K562 (cell line): ENCODE data around the gene UCHL5. TPM values are rescaled to one million over a fixed set of nuclear protein-coding genes. Genes with fewer than 3 reads are reported as not detected.

Experiments used
- BACH1 ChIP-seq: fragments of 200-800 bp; sonication (Bioruptor generic); IDR thresholded peaks from 2 replicates; pipeline ENCODE4 v1.6.1; 2016; ENCODE audit warnings: missing genetic modification characterization, missing compliant biosample characterization
- E2F3 ChIP-seq: fragments of 250-450 bp; sonication (Bioruptor Pico); IDR thresholded peaks from 2 replicates; pipeline ENCODE4 v1.4.0; 2020; ENCODE audit warnings: mild to moderate bottlenecking
- HSF4 ChIP-seq: fragments of 250-450 bp; sonication (Bioruptor Pico); IDR thresholded peaks from 2 replicates; pipeline ENCODE4 v2.1.2; 2022; ENCODE audit warnings: mild to moderate bottlenecking, moderate library complexity, borderline replicate concordance
- PCBP2 ChIP-seq: fragments of 200-400 bp; formaldehyde crosslinking; IDR thresholded peaks from 2 replicates; pipeline ENCODE4 v1.6.1; 2018; ENCODE audit warnings: low read length, low read depth, mild to moderate bottlenecking, moderate library complexity; ENCODE audit not compliant: poor library complexity, severe bottlenecking
- PRPF4 ChIP-seq: fragments of 200-400 bp; formaldehyde crosslinking; IDR thresholded peaks from one replicate; pipeline ENCODE4 v1.6.1; 2017; ENCODE audit warnings: low read length, low read depth, mild to moderate bottlenecking; ENCODE audit not compliant: insufficient read depth, poor library complexity, severe bottlenecking
- SMAD4 ChIP-seq: fragments of 250-450 bp; sonication (Bioruptor Pico); conservative IDR thresholded peaks from 2 replicates; pipeline ENCODE4 v1.8.0; 2021; ENCODE audit warnings: inconsistent platforms, mild to moderate bottlenecking, moderate library complexity
- SPI1 ChIP-seq: IDR thresholded peaks from 2 replicates; pipeline ENCODE4 v1.6.1; 2011; ENCODE audit warnings: low read depth, low read length, control low read depth, borderline replicate concordance
- SRSF1 ChIP-seq: fragments of 200-400 bp; formaldehyde crosslinking; IDR thresholded peaks from 2 replicates; pipeline ENCODE4 v1.6.1; 2017; ENCODE audit warnings: mild to moderate bottlenecking, low read depth, low read length, moderate library complexity
- ZNF121 ChIP-seq: sonication (generic); formaldehyde crosslinking; conservative IDR thresholded peaks from 2 replicates; pipeline ENCODE4 v1.8.0; 2022; ENCODE audit warnings: missing genetic modification reagents
- ZNF140 ChIP-seq: fragments of 250-450 bp; sonication (Bioruptor Pico); IDR thresholded peaks from 2 replicates; pipeline ENCODE4 v1.8.0; 2021; ENCODE audit warnings: moderate library complexity, mild to moderate bottlenecking, inconsistent platforms
- ZNF695 ChIP-seq: fragments of 450-650 bp; formaldehyde crosslinking; IDR thresholded peaks from 2 replicates; pipeline ENCODE4 v1.4.0; 2020; ENCODE audit warnings: mild to moderate bottlenecking, moderate library complexity
- ZNF75A ChIP-seq: fragments of 450-650 bp; formaldehyde crosslinking; IDR thresholded peaks from 2 replicates; pipeline ENCODE4 v1.4.0; 2020; ENCODE audit warnings: mild to moderate bottlenecking
- ZNF77 ChIP-seq: fragments of 250-450 bp; sonication (Bioruptor Pico); IDR thresholded peaks from 2 replicates; pipeline ENCODE4 v1.5.0; 2020
- polyA plus RNA-seq, 8 experiments: library from polyadenylated mRNA; depleted of rRNA in 4 of 8; stranded (reverse) in 5 of 8; unstranded in 3 of 8; fragments of >200 nt; fragmentation: Nextera tagmentation in 2 of 8; fragmentation: Illumina TruSeq in 1 of 8; extraction: Ambion mirVana in 2 of 8; extraction: Trizol in 1 of 8; gene quantifications; 2 replicates each; pipeline versions ENCODE4 v1.2.1 to v1.2.3, GENCODE V29; 2011 to 2014; ENCODE audit warnings: inconsistent platforms in 1 of 8, missing spikeins in 1 of 8
- total RNA-seq, 7 experiments: library from RNA; depleted of rRNA in 6 of 7; stranded (reverse); fragments of >200 nt in 6 of 7; fragmentation: Illumina TruSeq in 2 of 7; extraction: Trizol in 2 of 7; gene quantifications; 2 replicates each; pipeline versions ENCODE4 v1.2.1 to v1.2.3, GENCODE V29; 2011 to 2021; ENCODE audit warnings: low replicate concordance in 1 of 7
- TF ChIP-seq, protein P1 (sequence below), 2 experiments: IDR thresholded peaks; 2 replicates each; pipeline ENCODE4 v1.6.1; 2012; ENCODE audit warnings: improper control_type of control experiment in 2 of 2, low read depth in 2 of 2, low read length in 2 of 2, borderline replicate concordance in 1 of 2
- TF ChIP-seq, protein P2 (sequence below): fragments of 450-650 bp; IDR thresholded peaks from one replicate; pipeline ENCODE4 v1.6.1; 2018; ENCODE audit warnings: mild to moderate bottlenecking, moderate library complexity; ENCODE audit not compliant: partially characterized antibody
- TF ChIP-seq, protein P3 (sequence below): sonication (generic); formaldehyde crosslinking; IDR thresholded peaks from 2 replicates; pipeline ENCODE4 v1.8.0; 2022; ENCODE audit warnings: mild to moderate bottlenecking, missing genetic modification reagents, borderline replicate concordance
- TF ChIP-seq, protein P4 (sequence below): fragments of 450-650 bp; IDR thresholded peaks from 2 replicates; pipeline ENCODE4 v1.6.1; 2016; ENCODE audit warnings: borderline replicate concordance
- TF ChIP-seq, protein P5 (sequence below): sonication (generic); formaldehyde crosslinking; IDR thresholded peaks from 2 replicates; pipeline ENCODE4 v1.8.0; 2022; ENCODE audit warnings: missing genetic modification reagents, mild to moderate bottlenecking, moderate library complexity, borderline replicate concordance

The UCHL5 gene
- total and polyA plus RNA-seq, 9 of the 15 experiments (the other 6 are each of a cell fraction or from before 2014, with no cell fraction given): 61.0 to 206 (median 122) TPM

DNA sequence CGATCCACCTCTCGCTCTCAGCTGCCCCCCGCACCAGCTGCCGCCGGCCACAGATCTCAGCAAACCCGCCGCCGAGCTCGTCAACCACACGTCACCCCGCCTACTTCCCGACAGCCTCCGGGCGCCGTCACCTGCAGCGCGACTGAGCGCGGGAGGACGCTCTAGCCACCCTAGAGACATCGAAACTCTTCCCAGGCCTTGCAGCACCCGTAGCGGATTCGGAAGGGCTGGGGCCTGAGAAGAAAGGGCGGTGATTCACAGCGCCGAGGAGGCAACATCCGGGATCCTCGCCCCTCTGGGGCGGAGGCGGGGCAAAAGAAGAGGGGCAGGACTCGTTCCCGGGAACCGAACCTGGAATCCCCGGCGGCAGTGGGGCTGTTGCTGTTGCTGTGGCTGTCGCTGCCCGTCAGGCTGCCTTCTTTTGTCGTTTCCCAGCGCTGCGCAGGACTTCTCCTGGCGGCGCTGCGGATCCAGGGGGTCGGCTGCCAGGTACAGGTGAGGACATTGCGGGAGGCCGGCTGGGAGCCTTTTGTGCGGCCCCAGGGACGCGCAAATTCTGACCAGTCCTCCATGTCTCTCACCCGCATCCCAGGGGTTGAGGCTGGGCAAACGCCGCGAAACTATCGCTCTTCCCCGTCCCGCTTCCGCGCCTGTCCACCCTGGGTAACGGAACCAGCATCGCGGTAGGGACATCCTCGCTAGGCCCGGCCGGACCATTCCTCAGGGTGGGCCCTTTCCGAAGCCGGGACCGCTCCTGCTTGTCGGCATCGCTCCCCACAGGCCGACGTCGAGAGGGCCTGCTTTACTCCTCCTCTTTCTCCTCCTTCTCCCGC is at the start of gene UCHL5, which contains the start of gene RO60 (continued):
- TF ChIP-seq, protein P1, sequence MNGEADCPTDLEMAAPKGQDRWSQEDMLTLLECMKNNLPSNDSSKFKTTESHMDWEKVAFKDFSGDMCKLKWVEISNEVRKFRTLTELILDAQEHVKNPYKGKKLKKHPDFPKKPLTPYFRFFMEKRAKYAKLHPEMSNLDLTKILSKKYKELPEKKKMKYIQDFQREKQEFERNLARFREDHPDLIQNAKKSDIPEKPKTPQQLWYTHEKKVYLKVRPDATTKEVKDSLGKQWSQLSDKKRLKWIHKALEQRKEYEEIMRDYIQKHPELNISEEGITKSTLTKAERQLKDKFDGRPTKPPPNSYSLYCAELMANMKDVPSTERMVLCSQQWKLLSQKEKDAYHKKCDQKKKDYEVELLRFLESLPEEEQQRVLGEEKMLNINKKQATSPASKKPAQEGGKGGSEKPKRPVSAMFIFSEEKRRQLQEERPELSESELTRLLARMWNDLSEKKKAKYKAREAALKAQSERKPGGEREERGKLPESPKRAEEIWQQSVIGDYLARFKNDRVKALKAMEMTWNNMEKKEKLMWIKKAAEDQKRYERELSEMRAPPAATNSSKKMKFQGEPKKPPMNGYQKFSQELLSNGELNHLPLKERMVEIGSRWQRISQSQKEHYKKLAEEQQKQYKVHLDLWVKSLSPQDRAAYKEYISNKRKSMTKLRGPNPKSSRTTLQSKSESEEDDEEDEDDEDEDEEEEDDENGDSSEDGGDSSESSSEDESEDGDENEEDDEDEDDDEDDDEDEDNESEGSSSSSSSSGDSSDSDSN (IDR thresholded peaks at IDR 0.05; ENCODE audit: borderline replicate concordance in 1 of 2, low read depth in 2 of 2, low read length in 2 of 2): peak; percentile 73 to 95
- no peak for TF ChIP-seq ZNF121 (CRISPR knock-in tag)
- no peak for TF ChIP-seq SRSF1
- no peak for TF ChIP-seq ZNF77 (CRISPR knock-in tag)
- peak; percentile 95 for TF ChIP-seq E2F3 (CRISPR knock-in tag)
- TF ChIP-seq PCBP2: no peak
- TF ChIP-seq, protein P2, sequence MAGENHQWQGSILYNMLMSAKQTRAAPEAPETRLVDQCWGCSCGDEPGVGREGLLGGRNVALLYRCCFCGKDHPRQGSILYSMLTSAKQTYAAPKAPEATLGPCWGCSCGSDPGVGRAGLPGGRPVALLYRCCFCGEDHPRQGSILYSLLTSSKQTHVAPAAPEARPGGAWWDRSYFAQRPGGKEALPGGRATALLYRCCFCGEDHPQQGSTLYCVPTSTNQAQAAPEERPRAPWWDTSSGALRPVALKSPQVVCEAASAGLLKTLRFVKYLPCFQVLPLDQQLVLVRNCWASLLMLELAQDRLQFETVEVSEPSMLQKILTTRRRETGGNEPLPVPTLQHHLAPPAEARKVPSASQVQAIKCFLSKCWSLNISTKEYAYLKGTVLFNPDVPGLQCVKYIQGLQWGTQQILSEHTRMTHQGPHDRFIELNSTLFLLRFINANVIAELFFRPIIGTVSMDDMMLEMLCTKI: no peak
- TF ChIP-seq SPI1: 0 out of 2 replicates have a peak, but pooled peaks have one; percentile 12
- TF ChIP-seq, protein P3, sequence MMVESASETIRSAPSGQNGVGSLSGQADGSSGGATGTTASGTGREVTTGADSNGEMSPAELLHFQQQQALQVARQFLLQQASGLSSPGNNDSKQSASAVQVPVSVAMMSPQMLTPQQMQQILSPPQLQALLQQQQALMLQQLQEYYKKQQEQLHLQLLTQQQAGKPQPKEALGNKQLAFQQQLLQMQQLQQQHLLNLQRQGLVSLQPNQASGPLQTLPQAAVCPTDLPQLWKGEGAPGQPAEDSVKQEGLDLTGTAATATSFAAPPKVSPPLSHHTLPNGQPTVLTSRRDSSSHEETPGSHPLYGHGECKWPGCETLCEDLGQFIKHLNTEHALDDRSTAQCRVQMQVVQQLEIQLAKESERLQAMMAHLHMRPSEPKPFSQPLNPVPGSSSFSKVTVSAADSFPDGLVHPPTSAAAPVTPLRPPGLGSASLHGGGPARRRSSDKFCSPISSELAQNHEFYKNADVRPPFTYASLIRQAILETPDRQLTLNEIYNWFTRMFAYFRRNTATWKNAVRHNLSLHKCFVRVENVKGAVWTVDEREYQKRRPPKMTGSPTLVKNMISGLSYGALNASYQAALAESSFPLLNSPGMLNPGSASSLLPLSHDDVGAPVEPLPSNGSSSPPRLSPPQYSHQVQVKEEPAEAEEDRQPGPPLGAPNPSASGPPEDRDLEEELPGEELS (CRISPR knock-in tag): peak; percentile 92
- no peak for TF ChIP-seq HSF4 (CRISPR knock-in tag)
- TF ChIP-seq, protein P4, sequence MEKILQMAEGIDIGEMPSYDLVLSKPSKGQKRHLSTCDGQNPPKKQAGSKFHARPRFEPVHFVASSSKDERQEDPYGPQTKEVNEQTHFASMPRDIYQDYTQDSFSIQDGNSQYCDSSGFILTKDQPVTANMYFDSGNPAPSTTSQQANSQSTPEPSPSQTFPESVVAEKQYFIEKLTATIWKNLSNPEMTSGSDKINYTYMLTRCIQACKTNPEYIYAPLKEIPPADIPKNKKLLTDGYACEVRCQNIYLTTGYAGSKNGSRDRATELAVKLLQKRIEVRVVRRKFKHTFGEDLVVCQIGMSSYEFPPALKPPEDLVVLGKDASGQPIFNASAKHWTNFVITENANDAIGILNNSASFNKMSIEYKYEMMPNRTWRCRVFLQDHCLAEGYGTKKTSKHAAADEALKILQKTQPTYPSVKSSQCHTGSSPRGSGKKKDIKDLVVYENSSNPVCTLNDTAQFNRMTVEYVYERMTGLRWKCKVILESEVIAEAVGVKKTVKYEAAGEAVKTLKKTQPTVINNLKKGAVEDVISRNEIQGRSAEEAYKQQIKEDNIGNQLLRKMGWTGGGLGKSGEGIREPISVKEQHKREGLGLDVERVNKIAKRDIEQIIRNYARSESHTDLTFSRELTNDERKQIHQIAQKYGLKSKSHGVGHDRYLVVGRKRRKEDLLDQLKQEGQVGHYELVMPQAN: peak; percentile 58
- TF ChIP-seq, protein P5, sequence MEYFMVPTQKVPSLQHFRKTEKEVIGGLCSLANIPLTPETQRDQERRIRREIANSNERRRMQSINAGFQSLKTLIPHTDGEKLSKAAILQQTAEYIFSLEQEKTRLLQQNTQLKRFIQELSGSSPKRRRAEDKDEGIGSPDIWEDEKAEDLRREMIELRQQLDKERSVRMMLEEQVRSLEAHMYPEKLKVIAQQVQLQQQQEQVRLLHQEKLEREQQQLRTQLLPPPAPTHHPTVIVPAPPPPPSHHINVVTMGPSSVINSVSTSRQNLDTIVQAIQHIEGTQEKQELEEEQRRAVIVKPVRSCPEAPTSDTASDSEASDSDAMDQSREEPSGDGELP (CRISPR knock-in tag): peak; percentile 99
- TF ChIP-seq SMAD4 (CRISPR knock-in tag): peak; percentile 86
- peak; percentile 81 for TF ChIP-seq PRPF4
- 0 out of 2 replicates have a peak, but pooled peaks have one; percentile 55 for TF ChIP-seq ZNF75A (CRISPR knock-in tag)
- no peak for TF ChIP-seq ZNF695
- TF ChIP-seq ZNF140 (CRISPR knock-in tag): no peak
- no peak for TF ChIP-seq BACH1 (tag)
